Ramos (cell line): ENCODE results near the gene SH3BP5L.
"Not testable (repeated sequence)": the region's sequence is repeated elsewhere in the genome, so short reads cannot be mapped to it uniquely, and the experiment has no call there.

Experiments
- in situ Hi-C: fragments of 300-500 bp; cut with MboI; formaldehyde crosslinking; loops from one replicate; pipeline ENCODE4 v1.14.3; 2022; ENCODE audit warnings: low sequenced_read_pairs; ENCODE audit not compliant: unreplicated experiment

The SH3BP5L gene

DNA sequence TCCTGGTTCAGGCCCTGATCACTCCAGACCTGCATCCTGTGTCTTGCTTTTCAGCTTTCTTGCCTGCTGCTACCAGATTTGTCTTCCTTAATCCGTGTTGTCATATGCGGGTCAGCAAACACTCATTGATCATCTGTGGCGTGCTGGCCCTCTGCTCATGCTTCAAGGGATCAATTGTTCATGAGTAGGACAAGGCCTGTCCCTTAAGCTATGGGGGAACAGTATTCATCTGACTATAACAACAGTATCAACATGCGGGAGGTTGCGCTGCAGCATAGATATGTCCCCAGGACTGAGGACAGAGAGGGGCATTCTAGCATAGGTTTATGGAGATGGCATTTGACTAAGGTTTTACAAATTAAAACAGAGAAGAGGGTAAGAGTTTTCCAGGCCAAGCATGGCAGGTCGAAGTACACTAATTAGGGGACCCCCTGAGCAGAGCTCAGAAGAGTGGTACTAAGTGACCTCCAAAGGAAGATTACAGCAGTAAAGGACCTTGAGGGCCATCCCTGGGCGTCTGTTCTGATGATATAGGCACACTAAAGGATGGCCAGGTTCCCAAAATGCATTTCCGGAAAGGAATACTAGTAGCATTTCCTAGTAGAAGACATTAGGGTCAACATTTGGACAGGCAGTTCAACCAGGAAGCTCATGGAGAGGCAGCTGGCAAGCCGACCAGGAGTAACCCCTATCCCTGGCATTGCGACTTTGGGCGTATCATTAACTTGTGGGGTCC lies 11.5 kb upstream of the SH3BP5L start:
- in situ Hi-C loops = no loop called here

GRCh38 chr1:248834343-248834940 lies 8.7 kb upstream of the SH3BP5L start:
- in situ Hi-C loops = no loop called here

DNA sequence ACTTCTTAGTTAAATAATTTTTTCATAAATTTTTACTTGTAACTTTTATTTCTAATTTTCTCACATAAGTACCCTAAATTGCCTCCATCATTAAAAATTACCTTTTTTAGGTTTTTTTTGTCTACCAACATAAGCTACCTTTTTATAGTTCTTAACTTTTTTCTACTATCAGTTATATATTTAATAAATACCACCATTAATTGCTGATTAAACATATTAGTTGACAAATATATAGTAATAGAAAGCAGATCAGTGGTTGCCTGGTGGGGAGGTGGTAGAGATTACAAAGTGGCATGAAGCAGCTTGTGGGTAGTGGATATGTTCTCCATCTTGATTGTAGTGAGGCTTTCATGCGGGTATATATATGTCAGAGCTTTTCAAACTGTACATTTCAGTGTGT lies 6.1 kb upstream of the SH3BP5L start:
- in situ Hi-C loops = no loop called here

DNA sequence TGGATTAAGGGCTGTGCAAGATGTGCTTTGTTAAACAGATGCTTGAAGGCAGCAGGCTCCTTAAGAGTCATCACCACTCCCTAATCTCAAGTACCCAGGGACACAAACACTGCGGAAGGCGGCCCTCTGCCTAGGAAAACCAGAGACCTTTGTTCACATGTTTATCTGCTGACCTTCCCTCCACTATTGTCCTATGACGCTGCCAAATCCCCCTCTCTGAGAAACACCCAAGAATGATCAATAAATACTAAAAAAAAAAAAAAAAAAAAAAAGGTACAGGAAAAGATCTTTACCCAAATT lies 5.0 kb upstream of the SH3BP5L start:
- in situ Hi-C loops = not testable (repeated sequence)

- in situ Hi-C loops = no loop called here
These were observed 3.1 kb upstream of the SH3BP5L start for GRCh38 chr1:248828845-248829244.

GRCh38 chr1:248825573-248825908 lies 174 bp downstream of the SH3BP5L start:
- in situ Hi-C loops = no loop called here

- in situ Hi-C loops = no loop called here
These were observed 579 bp downstream of the SH3BP5L start for GRCh38 chr1:248825136-248825535.

DNA sequence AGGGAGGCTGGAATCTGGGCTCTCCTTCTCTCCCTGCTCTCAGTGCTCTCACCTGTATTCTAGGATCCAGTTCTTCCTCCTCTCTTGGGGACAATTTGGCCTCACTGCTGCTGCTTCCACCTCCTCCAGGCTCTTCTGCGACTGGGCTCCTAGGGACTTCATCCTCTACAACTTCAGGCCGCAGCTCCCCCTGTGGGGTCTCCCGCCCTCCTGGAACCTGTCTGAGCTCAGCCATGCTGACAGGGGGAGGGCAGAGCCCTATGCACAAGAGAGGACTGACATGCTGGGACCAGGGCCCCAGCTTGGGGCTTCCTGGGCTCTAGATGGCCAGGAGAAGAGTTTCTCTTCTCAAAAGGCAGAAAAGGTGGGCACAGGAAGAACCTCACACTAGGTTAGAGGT lies 1.0 kb downstream of the SH3BP5L start:
- in situ Hi-C loops = no loop called here

GRCh38 chr1:248824301-248824700 lies 1.4 kb downstream of the SH3BP5L start:
- in situ Hi-C loops = no loop called here

DNA sequence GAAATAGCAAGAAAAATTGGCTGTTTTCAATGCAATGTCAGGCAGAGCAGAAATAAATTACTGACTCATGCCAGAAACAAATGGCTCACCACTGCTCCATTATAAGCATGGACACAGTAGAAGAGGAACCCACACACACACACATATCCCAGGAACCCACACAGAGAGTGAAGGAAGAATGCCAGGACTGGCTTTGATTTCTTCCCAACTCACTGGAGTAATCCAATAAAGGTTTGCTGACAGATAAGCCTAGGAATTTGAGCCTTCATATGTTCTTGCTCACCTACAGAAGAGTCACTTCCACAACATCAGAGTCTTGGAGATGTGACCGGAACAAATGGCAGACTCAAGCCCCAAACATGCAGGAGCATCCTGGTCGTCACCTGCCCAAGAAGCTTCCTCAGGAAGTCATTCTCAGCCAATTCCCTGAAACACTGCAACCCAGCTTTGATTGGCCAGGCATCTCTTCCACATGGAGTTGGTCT lies 2.2 kb downstream of the SH3BP5L start:
- in situ Hi-C loops = no loop called here

DNA sequence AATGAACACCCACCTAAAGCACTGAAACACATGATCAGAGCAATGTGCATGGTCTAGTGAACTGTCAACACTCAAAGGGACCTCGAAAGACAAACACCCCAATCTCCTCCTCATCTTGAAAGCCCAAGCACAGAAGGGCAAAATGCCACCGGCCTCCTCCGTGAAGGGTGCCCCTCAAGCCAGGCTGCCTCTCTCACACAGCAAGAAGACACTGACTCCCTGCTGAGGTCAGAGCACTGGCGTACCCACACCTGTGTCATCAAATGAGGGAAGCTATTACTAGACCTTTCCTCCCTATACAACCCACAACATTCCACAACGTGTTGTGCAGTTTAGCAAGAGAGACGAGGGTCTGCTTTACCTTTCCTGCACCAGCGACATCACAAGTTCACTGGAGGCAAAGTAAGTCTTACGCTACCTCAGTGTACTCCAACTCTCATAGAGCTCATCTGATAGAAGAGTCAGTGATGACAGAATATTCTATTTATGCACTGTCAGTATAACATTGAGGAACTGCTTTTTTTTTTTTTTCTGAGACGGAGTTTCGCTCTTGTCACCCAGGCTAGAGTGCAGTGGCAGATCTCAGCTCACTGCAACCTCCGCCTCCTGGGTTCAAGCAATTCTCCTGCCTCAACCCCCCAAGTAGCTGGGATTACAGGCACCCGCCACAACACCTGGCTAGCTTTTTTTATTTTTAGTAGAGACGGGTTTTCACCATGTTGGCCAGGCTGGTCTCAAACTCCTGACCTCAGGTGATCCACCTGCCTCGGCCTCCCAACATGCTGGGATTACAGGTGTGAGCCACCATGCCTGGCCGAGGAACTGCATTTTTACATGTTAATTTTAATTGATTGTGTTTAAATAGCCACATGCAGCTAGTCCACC lies 3.3 kb downstream of the SH3BP5L start:
- in situ Hi-C loops = no loop called here

DNA sequence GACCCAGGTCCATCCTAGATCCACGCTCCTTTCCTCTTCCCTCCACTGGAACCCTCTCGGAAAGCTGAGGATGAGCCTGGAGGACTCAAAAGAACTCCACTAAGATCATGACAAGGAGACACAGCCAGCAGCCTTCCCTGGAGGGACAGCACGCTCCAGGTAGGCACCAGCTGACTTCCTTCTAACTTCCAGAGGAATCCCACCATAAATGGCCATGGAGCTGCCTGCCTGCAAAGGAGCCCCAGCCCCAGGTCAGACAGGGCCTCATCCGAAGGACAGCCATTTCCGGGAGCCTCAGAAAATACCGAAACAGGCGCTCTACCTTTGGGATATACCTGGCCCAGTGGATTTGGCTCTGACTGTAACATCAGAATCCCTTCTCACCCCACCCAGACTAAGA lies 4.1 kb downstream of the SH3BP5L start:
- in situ Hi-C loops = no loop called here

DNA sequence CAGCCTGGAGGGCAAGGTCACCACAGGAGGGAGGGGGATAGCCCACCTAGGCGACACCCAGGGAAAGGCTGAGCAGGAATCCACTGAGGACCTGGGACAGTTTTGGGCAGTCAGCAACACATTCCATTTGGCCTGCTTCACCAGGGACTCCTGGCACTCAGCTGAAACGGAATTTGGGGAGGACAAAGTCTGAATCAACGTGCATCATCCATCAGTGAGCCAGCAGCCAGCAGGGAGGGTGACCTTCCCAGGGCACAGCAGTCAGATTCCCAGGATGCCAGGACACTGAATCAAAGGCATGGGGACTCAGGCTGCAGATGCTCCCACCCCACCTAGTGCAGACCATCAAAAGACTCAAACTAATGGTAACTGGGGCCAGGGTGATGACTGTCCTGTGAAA lies 4.6 kb downstream of the SH3BP5L start:
- in situ Hi-C loops = no loop called here

DNA sequence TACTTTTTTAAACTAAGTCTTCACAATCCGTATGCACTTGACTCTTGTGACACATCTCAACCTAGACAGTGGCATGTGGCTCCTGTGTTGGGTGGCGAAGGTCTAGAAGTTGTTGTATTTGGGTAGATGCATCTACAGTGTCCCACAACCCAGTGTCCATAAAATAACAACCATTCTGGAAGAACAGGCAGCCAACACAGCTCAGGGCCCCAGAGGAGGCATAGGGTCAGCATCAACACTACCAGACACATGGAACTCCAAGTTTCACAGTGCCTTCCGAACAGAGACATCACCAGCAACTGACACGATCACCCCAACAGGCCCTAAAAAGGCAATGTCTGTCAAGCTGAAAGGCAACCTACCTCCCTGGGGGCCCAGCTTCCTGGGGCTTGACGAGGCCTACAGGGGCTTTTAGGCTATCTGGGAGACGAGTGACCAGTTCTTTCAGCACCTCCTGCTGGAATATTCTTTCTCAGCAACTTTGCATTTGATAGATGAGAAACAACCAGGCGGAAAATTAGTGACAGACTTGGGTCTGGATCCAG lies 5.6 kb downstream of the SH3BP5L start:
- in situ Hi-C loops = no loop called here

- in situ Hi-C loops = no loop called here
These were observed 7.0 kb downstream of the SH3BP5L start for GRCh38 chr1:248818505-248819374.

- in situ Hi-C loops = no loop called here
These were observed 8.7 kb downstream of the SH3BP5L start for GRCh38 chr1:248817065-248817464.

- in situ Hi-C loops = no loop called here
These were observed 9.5 kb downstream of the SH3BP5L start for GRCh38 chr1:248816042-248816851.

GRCh38 chr1:248815407-248816034 lies 10.2 kb downstream of the SH3BP5L start:
- in situ Hi-C loops = no loop called here

DNA sequence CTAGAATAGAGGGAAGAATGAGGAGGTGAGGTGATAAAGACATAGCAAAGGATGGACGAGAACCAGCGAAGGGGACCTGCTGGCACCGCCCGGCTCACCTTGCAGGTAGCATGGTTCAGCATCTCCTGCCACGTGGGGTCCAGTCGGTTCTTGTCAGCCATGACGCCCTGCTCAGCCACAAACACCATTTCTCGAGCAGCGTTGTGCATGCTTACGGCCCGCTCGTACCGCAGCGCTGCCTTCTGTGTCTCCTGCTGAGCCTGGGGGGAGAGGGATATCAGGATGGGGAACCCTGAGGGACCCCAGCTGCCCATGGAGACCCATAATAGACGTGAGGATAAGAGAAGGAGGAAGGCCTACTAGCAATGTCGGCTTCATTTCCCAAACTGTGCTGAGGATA lies 11.4 kb downstream of the SH3BP5L start:
- in situ Hi-C loops = no loop called here
